Measurements from ENCODE around the gene ATG9A. TPM values are rescaled to one million over a fixed set of nuclear protein-coding genes. Genes with fewer than 3 reads are reported as not detected.

ATG9A gene
- total and polyA plus RNA-seq, 2 of the 8 experiments (the other 6 are each of a cell fraction or from before 2014, with no cell fraction given) = 43.6 to 66.8 TPM

- H2AK5ac ChIP-seq (ENCODE audit: low read depth, low read length) = no peak overlapping the region
- no peak for FAIRE-seq
- H3K4me1 ChIP-seq (replicated peaks in 1 of 4; ENCODE audit: control insufficient read depth in 3 of 4, insufficient read depth in 4 of 4, low read length in 3 of 4) = no peaks in the 10 kb centered on the region
- no peak overlapping the region for H4K8ac ChIP-seq (ENCODE audit: extremely low read depth, insufficient read depth, low read length)
- 71% methylated on average over 5 of the region's 5 CpGs; no CpG with 5 or more reads in 1 of the 2 experiments for WGBS, 2 experiments (ENCODE audit: extremely low coverage in 1 of 2, insufficient coverage in 1 of 2, insufficient read length in 1 of 2, insufficient replicate concordance in 2 of 2, low coverage in 1 of 2, low lambda C conversion rate in 2 of 2, missing lambda C conversion rate in 1 of 2)
- DNase-seq (ENCODE audit: low read depth in 1 of 2, low spot score in 2 of 2) = no peak
- H4K91ac ChIP-seq (replicated peaks; ENCODE audit: insufficient read length, low read length) = no peak overlapping the region
- H3K9ac ChIP-seq (replicated peaks in 1 of 4; ENCODE audit: extremely low read depth in 1 of 4, low read depth in 3 of 4, low read length in 3 of 4) = no peak overlapping the region
- no peak overlapping the region for H3K4ac ChIP-seq (replicated peaks; ENCODE audit: insufficient read length, low read depth, low read length)
- no peak overlapping the region for H2BK20ac ChIP-seq (ENCODE audit: low read length)
- no peak overlapping the region for H3K4me3 ChIP-seq (ENCODE audit: extremely low read depth in 1 of 4, insufficient read depth in 2 of 4, low read depth in 3 of 4, low read length in 4 of 4)
- H2BK15ac ChIP-seq (ENCODE audit: low read length) = no peak overlapping the region
- no peak overlapping the region for H3K18ac ChIP-seq (ENCODE audit: extremely low read depth, low read length)
- peaks cover 0 to 4% (median 2%) of the 10 kb centered on the region in 4 experiments; a peak in 3 of 7 replicates for H3K27me3 ChIP-seq (replicated peaks in 1 of 4; ENCODE audit: control insufficient read depth in 3 of 4, extremely low read depth in 1 of 4, insufficient read depth in 3 of 4, low read length in 3 of 4)
- no peak overlapping the region for H2BK120ac ChIP-seq (replicated peaks; ENCODE audit: low read depth, low read length)
- H3K56ac ChIP-seq (replicated peaks; ENCODE audit: insufficient read length, low read depth, low read length) = no peak overlapping the region
- H4K20me1 ChIP-seq (replicated peaks in 1 of 2; ENCODE audit: control insufficient read depth in 1 of 2, insufficient read depth in 2 of 2, low read length in 2 of 2) = no peaks in the 10 kb centered on the region
- H3K23me2 ChIP-seq (ENCODE audit: low read depth, low read length) = no peaks in the 10 kb centered on the region
- no peaks in the 10 kb centered on the region for H3K9me3 ChIP-seq (ENCODE audit: insufficient read depth in 2 of 2, low read depth in 1 of 2, low read length in 1 of 2)
- POLR2A ChIA-PET (ENCODE audit: partially characterized antibody) = no interaction called here
- H2BK5ac ChIP-seq (ENCODE audit: low read depth, low read length) = no peak overlapping the region
- no peak overlapping the region for H3K23ac ChIP-seq (ENCODE audit: insufficient read length)
- no peaks in the 10 kb centered on the region for H3K36me3 ChIP-seq (ENCODE audit: control insufficient read depth in 2 of 4, insufficient read depth in 4 of 4, low read length in 3 of 4)
- no peak overlapping the region for H3K27ac ChIP-seq (ENCODE audit: low read depth, low read length)
- H4K5ac ChIP-seq (ENCODE audit: insufficient read length, low read depth, low read length) = no peak overlapping the region
- no peak overlapping the region for H2AFZ ChIP-seq (ENCODE audit: low read length)
- H3K14ac ChIP-seq (ENCODE audit: insufficient read length) = no peak overlapping the region
- CTCF ChIA-PET (ENCODE audit: partially characterized antibody) = interaction anchor here (0.9 to 4.9 kb wide), 5 partner anchors 11 to 107 kb away, joined by 3 to 25 read pairs (median 3); partner anchors contain the start of gene DNAJB2
- no peaks in the 10 kb centered on the region for H3K79me1 ChIP-seq (ENCODE audit: low read depth, low read length)
- H3K79me2 ChIP-seq (ENCODE audit: control insufficient read depth in 1 of 2, insufficient read depth in 2 of 2, low read length in 2 of 2) = no peaks in the 10 kb centered on the region
- no peak overlapping the region for H2BK12ac ChIP-seq (ENCODE audit: low read depth, low read length)
- H3K4me2 ChIP-seq (ENCODE audit: insufficient read depth in 1 of 2, low read depth in 2 of 2, low read length in 2 of 2) = no peak overlapping the region
- no peak for TF ChIP-seq HDAC6 (IDR thresholded peaks at IDR 0.05; ENCODE audit: low read depth, low read length)
- no peak for TF ChIP-seq SP4 (IDR thresholded peaks at IDR 0.05; ENCODE audit: low read length)
- no peak for TF ChIP-seq CREB1 (IDR thresholded peaks at IDR 0.05)
- no peak for TF ChIP-seq SIRT6 (IDR thresholded peaks at IDR 0.05; ENCODE audit: low read length)
- TF ChIP-seq JUN (IDR thresholded peaks at IDR 0.05; ENCODE audit: low read depth, low read length) = no peak
- no peak for TF ChIP-seq NRF1 (IDR thresholded peaks at IDR 0.05; ENCODE audit: low read depth, low read length)
- no peak for TF ChIP-seq BCL11A (IDR thresholded peaks at IDR 0.05; ENCODE audit: low read depth in 2 of 2, low read length in 2 of 2)
- no peak for TF ChIP-seq POU5F1 (IDR thresholded peaks at IDR 0.05; ENCODE audit: low read depth, low read length)
- TF ChIP-seq MAFK (IDR thresholded peaks at IDR 0.05; ENCODE audit: low read depth, low read length) = no peak
Measured at GRCh38 chr2:219266232-219266631, 36.8 kb upstream of the ATG9A start.
